Body of pancreas (tissue), 4 donors: ENCODE data around the gene ACACB.

ENCODE experiments used
- POLR2A ChIP-seq, 3 donors: fragments of 450-650 bp; IDR thresholded peaks; one replicate each; pipeline ENCODE4 v1.6.1; 2016; ENCODE audit warnings: antibody characterized with exemption in 3 of 3, mild to moderate bottlenecking in 2 of 3
- TF ChIP-seq, protein P1 (sequence below), 7 experiments: fragments of 450-650 bp in 4 of 7; fragments of 200-600 bp in 3 of 7; sonication (generic) in 3 of 7; IDR thresholded peaks; one replicate each; pipeline ENCODE4 v1.5.1; 2016 to 2019; ENCODE audit warnings: antibody characterized with exemption in 7 of 7

DNA sequence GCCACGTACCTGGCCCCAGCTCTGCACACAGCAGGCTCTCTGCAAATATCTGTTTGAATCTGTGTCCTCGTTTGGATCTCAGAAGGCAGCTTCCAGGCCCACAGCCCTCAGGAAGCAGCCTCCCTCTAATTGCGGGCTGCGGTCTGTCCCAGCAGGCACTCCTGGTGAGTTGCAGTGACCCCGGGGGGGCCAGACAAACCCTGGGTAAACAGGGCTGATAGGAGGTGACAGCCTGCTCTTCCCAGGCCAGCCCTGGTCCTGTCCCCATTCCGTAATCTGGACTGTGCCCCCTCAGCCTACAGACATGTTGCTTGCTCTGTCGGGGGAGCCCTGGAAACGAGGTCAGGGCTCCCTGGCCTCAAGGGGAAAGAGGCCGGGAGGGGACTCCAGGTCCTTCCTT is 190.7 kb downstream of the ACACB start:
- TF ChIP-seq, protein P1, sequence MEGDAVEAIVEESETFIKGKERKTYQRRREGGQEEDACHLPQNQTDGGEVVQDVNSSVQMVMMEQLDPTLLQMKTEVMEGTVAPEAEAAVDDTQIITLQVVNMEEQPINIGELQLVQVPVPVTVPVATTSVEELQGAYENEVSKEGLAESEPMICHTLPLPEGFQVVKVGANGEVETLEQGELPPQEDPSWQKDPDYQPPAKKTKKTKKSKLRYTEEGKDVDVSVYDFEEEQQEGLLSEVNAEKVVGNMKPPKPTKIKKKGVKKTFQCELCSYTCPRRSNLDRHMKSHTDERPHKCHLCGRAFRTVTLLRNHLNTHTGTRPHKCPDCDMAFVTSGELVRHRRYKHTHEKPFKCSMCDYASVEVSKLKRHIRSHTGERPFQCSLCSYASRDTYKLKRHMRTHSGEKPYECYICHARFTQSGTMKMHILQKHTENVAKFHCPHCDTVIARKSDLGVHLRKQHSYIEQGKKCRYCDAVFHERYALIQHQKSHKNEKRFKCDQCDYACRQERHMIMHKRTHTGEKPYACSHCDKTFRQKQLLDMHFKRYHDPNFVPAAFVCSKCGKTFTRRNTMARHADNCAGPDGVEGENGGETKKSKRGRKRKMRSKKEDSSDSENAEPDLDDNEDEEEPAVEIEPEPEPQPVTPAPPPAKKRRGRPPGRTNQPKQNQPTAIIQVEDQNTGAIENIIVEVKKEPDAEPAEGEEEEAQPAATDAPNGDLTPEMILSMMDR (IDR thresholded peaks at IDR 0.05) = no peak
- no peak for TF ChIP-seq POLR2A (IDR thresholded peaks at IDR 0.05)
